WI38 (cell line): ENCODE results near the gene CD22.

Source experiments
- H3K4me3 ChIP-seq: 2 replicates; pipeline ENCODE4 v1.5.1; 2011; ENCODE audit warnings: low read depth, mild to moderate bottlenecking, control low read depth, low read length
- CTCF ChIP-seq: IDR thresholded peaks from 2 replicates; pipeline ENCODE4 v1.5.1; 2012; ENCODE audit warnings: low read depth, mild to moderate bottlenecking, control low read depth, low read length

CD22 gene

GRCh38 chr19:35314858-35315470 lies 14.0 kb upstream of the CD22 start:
- no peak overlapping the region for H3K4me3 ChIP-seq
- no peak for TF ChIP-seq CTCF

GRCh38 chr19:35315883-35316282 lies 13.1 kb upstream of the CD22 start:
- H3K4me3 ChIP-seq, result no peak overlapping the region
- TF ChIP-seq CTCF, result no peak

GRCh38 chr19:35316560-35316959 lies 12.4 kb upstream of the CD22 start:
- TF ChIP-seq CTCF, result no peak
- H3K4me3 ChIP-seq, result no peak overlapping the region

GRCh38 chr19:35317464-35318043 lies 11.4 kb upstream of the CD22 start:
- TF ChIP-seq CTCF, result no peak
- H3K4me3 ChIP-seq, result no peak overlapping the region

GRCh38 chr19:35318679-35319448 lies 10.1 kb upstream of the CD22 start:
- no peak overlapping the region for H3K4me3 ChIP-seq
- TF ChIP-seq CTCF, result no peak

GRCh38 chr19:35320065-35320713 lies 8.8 kb upstream of the CD22 start:
- no peak overlapping the region for H3K4me3 ChIP-seq

More at GRCh38 chr19:35320065-35320713, 8.8 kb upstream of the CD22 start:
- TF ChIP-seq CTCF, result no peak
